ENCODE results near the gene PAK1. TPM values are rescaled to one million over a fixed set of nuclear protein-coding genes. Genes with fewer than 3 reads are reported as not detected.

The PAK1 gene
- total and polyA plus RNA-seq, 2 of the 8 experiments (the other 6 are each of a cell fraction or from before 2014, with no cell fraction given): 87.7 to 151 TPM

GRCh38 chr11:77381729-77382665 lies 91.9 kb downstream of the PAK1 start:
- Histone ChIP-seq H2AFZ (ENCODE audit: low read length) (no peak overlapping the region), H3K56ac (replicated peaks; ENCODE audit: insufficient read length, low read depth, low read length) (no peak overlapping the region), H3K14ac (ENCODE audit: insufficient read length) (no peak overlapping the region), H4K20me1 (replicated peaks in 1 of 2; ENCODE audit: control insufficient read depth in 1 of 2, insufficient read depth in 2 of 2, low read length in 2 of 2) (no peaks in the 10 kb centered on the region), H3K79me1 (ENCODE audit: low read depth, low read length) (no peaks in the 10 kb centered on the region), H2BK5ac (ENCODE audit: low read depth, low read length) (no peak overlapping the region), H4K5ac (ENCODE audit: insufficient read length, low read depth, low read length) (no peak overlapping the region), H3K23ac (ENCODE audit: insufficient read length) (no peak overlapping the region), H3K4me2 (ENCODE audit: insufficient read depth in 1 of 2, low read depth in 2 of 2, low read length in 2 of 2) (no peak overlapping the region), H3K9me3 (ENCODE audit: insufficient read depth in 2 of 2, low read depth in 1 of 2, low read length in 1 of 2) (no peaks in the 10 kb centered on the region), H3K27ac (ENCODE audit: low read depth, low read length) (no peak overlapping the region), H2BK12ac (ENCODE audit: low read depth, low read length) (no peak overlapping the region), H2BK120ac (replicated peaks; ENCODE audit: low read depth, low read length) (no peak overlapping the region), H3K9ac (replicated peaks in 1 of 4; ENCODE audit: extremely low read depth in 1 of 4, low read depth in 3 of 4, low read length in 3 of 4) (no peak overlapping the region), H2AK5ac (ENCODE audit: low read depth, low read length) (no peak overlapping the region), H3K79me2 (ENCODE audit: control insufficient read depth in 1 of 2, insufficient read depth in 2 of 2, low read length in 2 of 2) (peaks cover 0 to 2% of the 10 kb centered on the region in 2 experiments; a peak in 1 of 4 replicates), H2BK15ac (ENCODE audit: low read length) (no peak overlapping the region), H3K27me3 (replicated peaks in 1 of 4; ENCODE audit: control insufficient read depth in 3 of 4, extremely low read depth in 1 of 4, insufficient read depth in 3 of 4, low read length in 3 of 4) (no peaks in the 10 kb centered on the region), H4K91ac (replicated peaks; ENCODE audit: insufficient read length, low read length) (no peak overlapping the region), H3K4me3 (ENCODE audit: extremely low read depth in 1 of 4, insufficient read depth in 2 of 4, low read depth in 3 of 4, low read length in 4 of 4) (no peak overlapping the region), H4K8ac (ENCODE audit: extremely low read depth, insufficient read depth, low read length) (no peak overlapping the region), H2BK20ac (ENCODE audit: low read length) (no peak overlapping the region), H3K36me3 (ENCODE audit: control insufficient read depth in 2 of 4, insufficient read depth in 4 of 4, low read length in 3 of 4) (peaks cover 4 to 25% (median 12%) of the 10 kb centered on the region in 4 experiments), H3K23me2 (ENCODE audit: low read depth, low read length) (no peaks in the 10 kb centered on the region), H3K4ac (replicated peaks; ENCODE audit: insufficient read length, low read depth, low read length) (no peak overlapping the region), H3K4me1 (replicated peaks in 1 of 4; ENCODE audit: control insufficient read depth in 3 of 4, insufficient read depth in 4 of 4, low read length in 3 of 4) (no peaks in the 10 kb centered on the region), H3K18ac (ENCODE audit: extremely low read depth, low read length) (no peak overlapping the region)
- CTCF ChIA-PET (ENCODE audit: partially characterized antibody): interaction anchor here (0.6 to 1.8 kb wide), 4 partner anchors 21 to 869 kb away, joined by 3 to 5 read pairs (median 4); no protein-coding TSS in a partner anchor
- FAIRE-seq (no peak), DNase-seq (ENCODE audit: low read depth in 1 of 2, low spot score in 2 of 2) (no peak)
- POLR2A ChIA-PET (ENCODE audit: partially characterized antibody): interaction anchor here (1.2 kb wide), 1 partner anchor 30 kb away, joined by 4 read pairs; no protein-coding TSS in a partner anchor
- TF ChIP-seq ATF3 (IDR thresholded peaks at IDR 0.05; ENCODE audit: insufficient read depth, low read depth, low read length): no peak
- TF ChIP-seq EP300 (IDR thresholded peaks at IDR 0.05; ENCODE audit: borderline replicate concordance in 1 of 2, low read depth in 2 of 2, low read length in 2 of 2): no peak
- TF ChIP-seq CHD2 (IDR thresholded peaks at IDR 0.05; ENCODE audit: low read length): no peak
- no peak for TF ChIP-seq BCL11A (IDR thresholded peaks at IDR 0.05; ENCODE audit: low read depth in 2 of 2, low read length in 2 of 2)
- no peak for TF ChIP-seq TBP (IDR thresholded peaks at IDR 0.05; ENCODE audit: low read depth, low read length)
- no peak for TF ChIP-seq MAX (IDR thresholded peaks at IDR 0.05)
- TF ChIP-seq TAF7 (optimal IDR thresholded peaks at IDR 0.05; ENCODE audit: borderline replicate concordance, low read depth, low read length): no peak
- TF ChIP-seq MAFK (IDR thresholded peaks at IDR 0.05; ENCODE audit: low read depth, low read length): no peak
- no peak for TF ChIP-seq EZH2 (IDR thresholded peaks at IDR 0.05; ENCODE audit: low read depth, low read length, severe bottlenecking)
- TF ChIP-seq ASH2L (IDR thresholded peaks at IDR 0.05; ENCODE audit: low read length): no peak
- no peak for TF ChIP-seq CHD1 (IDR thresholded peaks at IDR 0.05; ENCODE audit: low read depth, low read length)
- 95% methylated on average over 2 of the region's 2 CpGs; no CpG with 5 or more reads in 1 of the 2 experiments for WGBS, 2 experiments (ENCODE audit: extremely low coverage in 1 of 2, insufficient coverage in 1 of 2, insufficient read length in 1 of 2, insufficient replicate concordance in 2 of 2, low coverage in 1 of 2, low lambda C conversion rate in 2 of 2, missing lambda C conversion rate in 1 of 2)
